Activated naive CD4-positive, alpha-beta T cell (primary cell): ENCODE data around the gene PDLIM1.

Experiments used
- DNase-seq, 4 experiments: peaks; one replicate each; lab custom pipeline; 2025; lab: John Stamatoyannopoulos, UW

PDLIM1 gene

GRCh38 chr10:95263864-95264226 is 27.0 kb downstream of the PDLIM1 start:
- DNase-seq: no peak

DNA sequence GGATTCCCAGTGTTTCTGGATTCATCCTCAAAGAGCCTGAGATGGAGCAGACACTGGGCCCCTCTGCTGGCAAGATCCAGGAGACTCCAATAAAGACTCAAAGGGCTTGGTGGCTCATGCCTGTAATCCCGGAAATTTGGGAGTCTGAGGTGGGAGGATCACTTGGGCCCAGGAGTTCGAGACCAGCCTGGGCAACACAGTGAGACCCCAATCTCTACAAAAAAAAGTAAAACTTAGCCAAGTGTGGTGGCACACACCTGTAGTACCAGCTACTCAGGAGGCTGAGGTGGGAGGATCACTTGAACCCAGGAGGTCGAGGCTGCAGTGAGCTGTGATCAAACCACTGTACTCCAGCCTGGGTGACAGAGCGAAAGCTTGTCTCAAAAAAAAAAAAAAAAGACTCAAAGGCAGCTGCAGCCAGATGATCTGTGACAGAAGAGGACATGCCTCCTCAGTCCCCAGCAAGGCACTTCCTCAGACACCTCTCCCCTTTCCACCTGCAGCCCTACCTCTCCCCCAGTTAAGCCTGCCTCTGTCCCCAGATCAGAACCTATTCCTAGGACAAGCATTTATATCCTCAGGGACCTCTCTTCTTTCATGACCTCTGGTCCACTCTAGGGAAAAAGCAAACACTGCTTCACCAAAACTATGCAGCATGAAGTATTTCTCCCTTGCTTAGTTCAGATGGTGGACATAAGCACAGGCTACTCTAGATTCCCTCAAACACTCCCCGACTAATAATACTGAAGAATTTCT is 27.9 kb downstream of the PDLIM1 start:
- no peak for DNase-seq

DNA sequence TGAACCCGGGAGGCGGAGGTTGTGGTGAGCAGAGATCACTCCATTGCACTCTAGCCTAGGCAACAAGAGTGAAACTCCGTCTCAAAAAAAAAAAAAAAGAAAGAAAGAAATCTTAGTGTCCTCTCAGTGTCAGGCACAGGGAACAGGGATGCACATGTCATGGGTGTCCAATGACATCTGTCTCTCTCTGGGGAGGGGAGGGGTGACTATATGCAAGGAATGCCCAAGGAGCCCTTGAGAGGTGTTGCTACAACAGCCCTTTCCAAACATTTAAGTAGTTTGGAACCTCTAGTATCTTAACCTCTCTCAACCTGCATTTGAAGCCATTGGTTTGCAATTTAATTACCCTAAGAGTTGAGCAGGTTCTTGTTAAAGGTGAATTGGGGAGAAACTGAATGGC is 28.9 kb downstream of the PDLIM1 start:
- DNase-seq: no peak

- DNase-seq: no peak
Observed at GRCh38 chr10:95260909-95261552, 29.8 kb downstream of the PDLIM1 start.

- no peak for DNase-seq
Observed at GRCh38 chr10:95260397-95260881, 30.4 kb downstream of the PDLIM1 start.

DNA sequence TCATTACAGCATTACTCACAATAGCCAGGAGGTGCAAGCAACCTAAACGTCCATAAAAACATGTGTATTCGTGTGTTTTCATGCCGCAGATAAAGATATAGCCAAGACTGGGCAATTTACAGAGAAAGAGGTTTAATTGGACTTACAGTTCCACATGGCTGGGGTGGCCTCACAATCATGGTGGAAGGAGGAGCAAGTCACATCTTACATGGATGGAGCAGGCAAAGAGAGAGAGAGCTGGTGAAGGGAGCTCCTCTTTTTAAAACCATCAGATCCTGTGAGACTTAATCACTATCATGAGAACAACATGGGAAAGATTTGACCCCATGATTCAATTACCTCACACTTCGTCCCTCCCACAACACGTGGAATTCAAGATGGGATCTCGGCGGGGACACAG is 33.0 kb downstream of the PDLIM1 start:
- DNase-seq: no peak

GRCh38 chr10:95256268-95256667 is 34.5 kb downstream of the PDLIM1 start:
- no peak for DNase-seq

- DNase-seq: no peak
Observed at GRCh38 chr10:95254629-95255028, 36.2 kb downstream of the PDLIM1 start.

DNA sequence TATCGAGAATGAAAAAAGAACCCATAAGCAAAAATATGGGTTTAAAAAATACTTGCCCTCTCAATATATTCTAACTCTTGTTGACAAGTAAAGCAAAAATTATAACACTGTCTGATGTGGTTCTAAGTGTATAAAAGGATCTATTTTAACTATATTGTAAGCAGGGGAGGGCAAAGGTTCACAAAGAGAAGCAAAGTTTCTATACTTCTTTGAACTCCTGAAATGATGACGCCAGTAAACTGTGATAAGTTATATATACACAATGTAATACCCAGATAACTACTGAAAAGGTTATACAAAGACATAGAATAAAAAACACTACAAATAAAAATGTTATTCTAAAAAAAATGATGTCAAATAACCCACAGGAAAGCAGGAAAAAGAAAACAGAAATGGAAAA is 37.1 kb downstream of the PDLIM1 start:
- DNase-seq: no peak

GRCh38 chr10:95253007-95253406 is 37.8 kb downstream of the PDLIM1 start:
- no peak for DNase-seq

- no peak for DNase-seq
Observed at GRCh38 chr10:95250856-95251255, 39.9 kb downstream of the PDLIM1 start.

- no peak for DNase-seq
Observed at GRCh38 chr10:95249467-95249866, 41.3 kb downstream of the PDLIM1 start.

GRCh38 chr10:95248989-95249388 is 41.8 kb downstream of the PDLIM1 start:
- no peak for DNase-seq

GRCh38 chr10:95247881-95248583 is 42.8 kb downstream of the PDLIM1 start:
- DNase-seq: no peak

- DNase-seq: no peak
Observed at GRCh38 chr10:95247200-95247880, 43.5 kb downstream of the PDLIM1 start.

GRCh38 chr10:95246582-95247051 is 44.2 kb downstream of the PDLIM1 start:
- DNase-seq: peak in 3 of 4 experiments; percentile 16 to 25 (median 25)

DNA sequence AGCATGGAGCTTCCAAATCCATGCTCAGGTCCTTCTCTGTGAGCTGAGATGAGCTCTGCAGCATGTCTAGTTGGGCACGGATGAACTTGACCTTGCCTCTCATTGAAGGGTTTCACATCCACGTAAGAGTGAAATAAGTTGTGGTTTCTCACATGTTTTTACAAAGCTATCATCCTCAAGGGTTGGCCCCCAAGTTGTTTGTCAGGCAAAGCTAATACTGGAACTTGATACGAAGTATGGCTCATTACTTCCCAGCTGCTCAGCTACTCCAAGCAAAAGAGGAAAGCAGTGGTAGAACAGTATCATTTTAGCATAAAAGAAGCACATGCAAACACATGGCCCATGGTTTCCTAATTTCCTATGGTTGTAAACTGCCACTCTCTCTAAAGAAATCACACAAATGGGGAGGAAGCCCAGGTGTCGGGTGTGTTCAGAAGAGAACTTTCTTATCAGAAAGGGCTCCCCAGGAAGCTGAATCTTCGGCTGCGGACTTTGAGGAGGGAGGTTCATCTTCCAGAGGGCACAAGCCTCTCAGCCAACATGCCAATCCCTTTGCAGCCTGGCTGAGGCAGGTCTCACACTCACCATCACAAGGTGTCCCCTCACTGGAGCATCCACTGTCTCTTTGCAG is 45.3 kb downstream of the PDLIM1 start:
- DNase-seq: no peak

GRCh38 chr10:95244152-95244551 is 46.7 kb downstream of the PDLIM1 start:
- DNase-seq: no peak

- DNase-seq: no peak
Observed at GRCh38 chr10:95243318-95243617, 47.5 kb downstream of the PDLIM1 start.

- peak in 1 of 4 experiments; percentile 1 for DNase-seq
Observed at GRCh38 chr10:95242581-95243317, 48.1 kb downstream of the PDLIM1 start.

GRCh38 chr10:95241533-95241932 is 49.3 kb downstream of the PDLIM1 start:
- no peak for DNase-seq
